Gastroesophageal sphincter (tissue), 3 donors: Measurements from ENCODE around the gene MTARC2.

Source experiments
- CTCF ChIP-seq, 4 experiments: fragments of 200-600 bp in 2 of 4; fragments of 450-650 bp in 2 of 4; sonication (generic) in 1 of 4; IDR thresholded peaks; one replicate each; pipeline ENCODE4 v1.5.1; 2017 to 2019; ENCODE audit warnings: antibody characterized with exemption in 4 of 4, mild to moderate bottlenecking in 2 of 4, moderate library complexity in 2 of 4
- POLR2A ChIP-seq, 2 donors: fragments of 450-650 bp; IDR thresholded peaks; one replicate each; pipeline ENCODE4 v1.6.1; 2017; ENCODE audit warnings: antibody characterized with exemption in 2 of 2, mild to moderate bottlenecking in 2 of 2, moderate library complexity in 1 of 2

GRCh38 chr1:220734571-220735326, 13.4 kb upstream of the MTARC2 start:
- TF ChIP-seq CTCF (IDR thresholded peaks at IDR 0.05) = no peak
- TF ChIP-seq POLR2A (IDR thresholded peaks at IDR 0.05) = no peak
